HG02870 (cell line): ENCODE results near the gene ZNF74.
"Not testable (repeated sequence)": the region's sequence is repeated elsewhere in the genome, so short reads cannot be mapped to it uniquely, and the experiment has no call there.

ENCODE experiments used
- ATAC-seq: cut with Tn5 transposase; IDR thresholded peaks from one replicate; pipeline ENCODE4 v1.9.1; 2021; ENCODE audit warnings: mild to moderate bottlenecking, moderate library complexity; ENCODE audit not compliant: unreplicated experiment

Gene ZNF74

GRCh38 chr22:20441631-20442484 is 47.9 kb downstream of the ZNF74 start:
- no peak for ATAC-seq

GRCh38 chr22:20442485-20443284 is 48.7 kb downstream of the ZNF74 start:
- ATAC-seq: no peak

- ATAC-seq: no peak
Observed at GRCh38 chr22:20444325-20444724, 50.4 kb downstream of the ZNF74 start.

DNA sequence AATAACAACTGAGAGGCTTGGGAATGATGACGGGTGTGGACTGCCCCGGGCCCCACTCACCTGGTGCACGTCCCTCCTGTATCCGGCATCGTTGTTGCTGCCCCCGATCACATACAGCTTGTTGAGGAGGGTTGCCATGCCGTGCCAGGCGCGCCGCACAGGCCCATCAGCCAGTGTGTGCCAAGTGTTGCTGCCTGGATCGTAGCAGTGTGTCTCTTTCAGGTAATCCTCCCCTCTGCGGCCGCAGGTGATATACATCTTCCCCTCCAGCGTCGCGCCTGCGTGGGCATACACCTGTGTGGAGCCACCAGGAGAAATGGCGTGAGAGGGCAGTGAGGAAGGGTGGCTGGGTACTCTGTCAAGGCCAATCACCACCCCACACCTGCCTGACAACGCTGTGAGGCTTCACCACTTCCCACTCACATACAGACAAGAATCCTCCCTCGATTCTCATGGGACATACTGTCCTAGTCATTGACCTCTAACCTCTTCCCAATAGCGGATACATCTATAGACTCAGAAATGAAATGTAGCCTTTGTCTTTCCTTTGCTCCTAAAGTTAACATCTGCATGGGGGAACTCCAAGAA is 52.5 kb downstream of the ZNF74 start:
- ATAC-seq: no peak

DNA sequence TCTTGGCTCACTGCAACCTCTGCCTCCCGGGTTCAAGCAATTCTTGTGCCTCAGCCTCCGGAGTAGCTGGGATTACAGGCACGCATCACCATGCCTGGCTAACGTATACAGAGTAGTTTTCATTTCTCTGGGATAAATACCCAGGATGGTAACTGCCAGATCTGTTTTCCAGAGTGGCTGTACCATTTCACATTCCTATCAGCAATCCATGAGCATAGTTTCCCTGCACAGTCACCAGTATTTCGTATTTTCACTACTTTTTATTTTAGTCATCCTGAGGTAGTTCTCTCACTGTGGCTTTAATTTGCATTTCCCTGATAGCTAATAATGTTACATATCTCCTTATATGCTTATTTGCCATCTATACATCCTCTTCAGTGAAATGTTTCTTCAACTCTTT is 54.7 kb downstream of the ZNF74 start:
- no peak for ATAC-seq

DNA sequence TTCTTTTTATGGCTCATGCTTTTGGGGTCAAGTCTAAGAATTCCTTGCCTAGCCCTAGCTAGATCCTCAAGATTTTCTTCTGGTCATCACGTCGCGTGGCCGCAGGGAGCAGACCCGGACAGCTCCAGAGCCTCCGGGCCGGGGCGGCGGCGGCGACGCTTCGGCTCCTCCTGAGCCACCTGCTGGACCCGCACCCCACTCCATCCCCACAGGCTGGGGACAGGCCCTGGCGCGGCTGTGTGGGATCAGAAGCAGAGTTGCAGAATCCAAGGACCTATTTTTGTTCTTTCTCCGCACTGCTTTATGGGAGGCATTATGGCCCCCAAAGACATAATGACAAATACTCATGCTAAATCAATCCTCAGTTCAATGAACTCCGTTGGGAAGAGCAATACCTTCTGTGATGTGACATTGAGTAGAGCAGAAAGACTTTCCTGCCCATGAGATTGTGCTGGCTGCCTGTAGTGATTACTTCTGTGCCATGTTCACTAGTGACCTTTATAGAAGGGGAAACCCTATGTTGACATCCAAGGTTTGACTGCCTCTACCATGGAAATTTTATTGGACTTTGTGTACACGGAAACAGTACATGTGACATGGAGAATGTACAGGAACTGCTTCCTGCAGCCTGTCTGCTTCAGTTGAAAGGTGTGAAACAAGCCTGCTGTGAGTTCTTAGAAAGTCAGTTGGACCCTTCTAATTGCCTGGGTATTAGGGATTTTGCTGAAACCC is 56.0 kb downstream of the ZNF74 start:
- ATAC-seq: no peak

GRCh38 chr22:20450551-20450906 is 56.6 kb downstream of the ZNF74 start:
- ATAC-seq: no peak

- not testable (repeated sequence) for ATAC-seq
Observed at GRCh38 chr22:20451129-20451778, 57.3 kb downstream of the ZNF74 start.

- ATAC-seq: no peak
Observed at GRCh38 chr22:20451920-20452319, 58.0 kb downstream of the ZNF74 start.

- ATAC-seq: no peak
Observed at GRCh38 chr22:20453222-20453621, 59.3 kb downstream of the ZNF74 start.

DNA sequence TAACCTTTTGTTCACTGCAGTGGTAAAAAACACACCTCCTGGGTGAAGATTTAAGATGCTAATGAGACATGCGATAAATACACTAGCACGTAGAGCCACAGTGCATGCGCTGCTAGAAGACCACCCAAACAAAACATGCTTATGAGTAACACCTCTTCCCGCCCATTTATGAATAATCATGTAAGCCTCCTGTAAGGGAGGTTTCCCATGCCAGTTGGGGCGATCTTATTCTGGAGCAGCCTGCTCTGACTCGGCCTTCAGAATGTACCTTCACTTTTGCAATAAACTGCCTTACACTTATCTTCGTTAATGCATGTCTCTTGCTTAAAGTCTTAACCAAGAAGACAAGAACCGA is 61.7 kb downstream of the ZNF74 start:
- ATAC-seq: no peak

DNA sequence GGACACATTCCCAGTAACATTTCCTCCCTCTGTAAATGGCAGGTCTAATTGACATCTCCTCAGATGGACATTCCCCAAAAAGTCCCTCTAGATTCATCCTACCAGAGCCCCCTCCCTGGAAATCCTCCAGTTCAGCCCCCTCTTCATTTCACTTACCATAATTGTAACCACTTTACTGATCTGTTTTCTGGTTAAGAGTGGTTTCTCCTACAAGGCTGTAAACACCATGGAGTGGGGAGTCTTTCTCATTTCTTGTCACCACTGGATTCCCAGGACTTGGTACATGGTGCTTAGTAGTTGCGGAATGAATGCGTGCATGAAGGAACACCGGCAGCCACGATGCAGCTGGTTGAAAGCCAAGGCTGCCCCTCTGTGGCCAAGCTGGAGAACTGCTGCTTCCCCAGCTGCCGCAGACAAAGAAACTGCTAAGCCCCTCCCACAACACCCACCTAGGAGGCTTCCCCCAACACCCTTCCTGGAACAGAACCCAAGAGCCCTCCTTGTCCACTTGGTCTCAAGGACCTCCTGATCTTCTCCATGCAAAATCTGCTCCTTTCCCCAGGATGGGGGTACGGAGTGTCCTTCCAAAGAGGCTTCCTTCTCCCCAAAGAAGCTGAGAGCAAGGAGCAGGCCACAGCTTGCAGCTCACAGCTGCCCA is 62.2 kb downstream of the ZNF74 start:
- ATAC-seq: no peak

- ATAC-seq: no peak
Observed at GRCh38 chr22:20456722-20457076, 62.7 kb downstream of the ZNF74 start.

GRCh38 chr22:20457506-20458240 is 63.7 kb downstream of the ZNF74 start:
- ATAC-seq: no peak
